Breast epithelium (tissue), 3 donors: ENCODE measurements around the gene EDC4.

Experiments
- CTCF ChIP-seq, 3 donors: fragments of 450-650 bp; IDR thresholded peaks; one replicate each; pipeline ENCODE4 v1.5.1; 2016 to 2017; ENCODE audit warnings: antibody characterized with exemption in 3 of 3, mild to moderate bottlenecking in 3 of 3, moderate library complexity in 3 of 3
- POLR2A ChIP-seq: fragments of 450-650 bp; IDR thresholded peaks from one replicate; pipeline ENCODE4 v1.6.1; 2016; ENCODE audit warnings: antibody characterized with exemption, mild to moderate bottlenecking, moderate library complexity
- POLR2AphosphoS5 ChIP-seq, 3 donors: sonication (generic); formaldehyde crosslinking; IDR thresholded peaks; one replicate each; pipeline ENCODE4 v1.6.1; 2017; ENCODE audit warnings: antibody characterized with exemption in 3 of 3

GRCh38 chr16:67828651-67829050, 44.2 kb upstream of the EDC4 start:
- no peak for TF ChIP-seq CTCF (IDR thresholded peaks at IDR 0.05)
- no peak for TF ChIP-seq POLR2A
- no peak for TF ChIP-seq POLR2AphosphoS5 (IDR thresholded peaks at IDR 0.05)
